GM18499 (cell line): Measurements from ENCODE around the gene GPR78.

Experiments
- ATAC-seq: cut with Tn5 transposase; IDR thresholded peaks from one replicate; pipeline ENCODE4 v1.9.1; 2021; ENCODE audit warnings: moderate number of reproducible peaks; ENCODE audit not compliant: insufficient read depth, unreplicated experiment

The GPR78 gene

DNA sequence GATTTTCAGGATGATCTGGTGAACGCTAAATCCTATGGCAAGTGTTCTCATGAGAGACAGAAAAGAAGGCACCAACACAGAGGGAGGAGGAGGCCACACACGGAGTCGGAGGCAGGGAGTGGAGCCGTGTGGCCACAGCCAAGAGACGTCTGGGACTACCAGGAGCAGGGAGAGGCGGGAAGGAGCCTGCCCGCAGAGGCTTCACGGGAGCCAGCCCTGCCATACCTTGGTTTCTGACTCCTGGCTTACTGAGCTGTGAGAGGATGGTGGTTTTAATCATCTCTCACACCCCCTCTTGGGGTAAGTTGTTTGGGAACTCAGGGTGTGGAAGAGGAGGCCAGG, 33.5 kb upstream of the GPR78 start:
- no peak for ATAC-seq

- ATAC-seq, result no peak
Measured at GRCh38 chr4:8547108-8547911, 32.9 kb upstream of the GPR78 start.

DNA sequence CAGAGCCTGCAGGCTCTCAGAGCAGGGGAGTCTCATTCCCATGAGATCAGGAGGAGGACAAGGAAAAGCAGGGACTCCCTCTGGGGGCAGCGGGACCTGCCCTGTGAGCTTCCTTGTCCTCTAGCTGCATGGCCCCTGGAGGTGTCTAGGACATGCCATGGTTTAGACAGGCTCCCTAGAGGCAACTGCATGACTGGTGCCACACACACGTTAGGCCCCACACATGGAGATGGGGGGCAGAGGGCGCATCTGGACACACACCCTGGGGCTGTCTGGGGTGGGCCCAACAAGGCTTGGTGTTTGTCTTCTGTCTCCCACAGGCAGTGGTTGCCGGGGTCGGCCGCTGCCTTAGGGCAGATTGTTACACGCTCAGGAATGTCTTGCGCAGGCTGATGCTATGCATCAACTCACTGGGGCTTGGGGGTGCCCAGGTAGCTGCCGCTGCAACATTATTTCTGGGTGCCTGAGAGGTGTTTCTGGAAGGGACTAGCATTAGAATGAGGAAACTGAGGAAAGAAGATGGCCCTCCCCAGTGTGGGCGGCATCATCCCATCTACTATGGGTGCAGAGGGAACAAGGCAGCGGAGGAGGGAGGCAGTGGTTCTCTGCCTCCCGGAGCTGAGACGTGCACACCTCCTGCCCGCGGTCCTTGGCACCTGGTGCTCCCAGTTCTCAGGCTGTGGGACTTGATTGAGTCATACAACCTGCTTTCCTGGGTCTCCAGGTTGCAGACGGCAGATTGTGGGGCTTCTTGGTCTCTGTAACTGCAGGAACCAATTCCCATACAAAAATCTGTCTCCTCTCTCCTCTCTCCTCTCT, 32.1 kb upstream of the GPR78 start:
- no peak for ATAC-seq

DNA sequence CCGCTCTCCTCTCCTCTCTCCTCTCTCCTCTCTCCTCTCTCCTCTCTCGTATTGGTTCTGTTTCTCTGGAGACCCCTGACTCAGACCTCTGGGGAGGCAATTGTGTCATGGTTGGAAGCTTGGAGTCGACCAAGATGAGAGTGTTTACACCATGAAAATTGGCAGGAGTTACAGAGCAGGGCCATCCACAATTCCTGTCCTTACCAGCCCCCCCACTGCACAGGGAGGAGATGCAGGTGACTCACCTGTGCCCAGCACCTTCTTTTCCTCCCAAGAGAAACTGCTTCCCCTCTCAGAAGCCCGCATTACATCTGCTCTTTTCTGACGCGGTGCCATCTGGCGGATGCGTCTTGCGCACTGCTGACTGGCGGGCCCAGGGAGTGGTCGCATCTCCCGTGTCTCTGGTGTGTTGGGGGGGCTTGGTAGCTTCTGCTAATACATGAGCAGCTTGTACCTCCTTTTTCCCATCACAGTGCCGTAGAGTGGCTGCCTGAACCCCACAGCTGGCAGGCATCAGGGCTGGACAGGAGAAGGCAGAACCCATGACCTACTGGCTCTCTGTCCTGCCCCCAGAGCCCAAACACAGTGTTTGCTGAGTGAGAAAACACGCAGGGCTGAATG, 31.4 kb upstream of the GPR78 start:
- ATAC-seq, result no peak

- no peak for ATAC-seq
Measured at GRCh38 chr4:8549352-8549931, 30.8 kb upstream of the GPR78 start.

- no peak for ATAC-seq
Measured at GRCh38 chr4:8550691-8551090, 29.5 kb upstream of the GPR78 start.

GRCh38 chr4:8552024-8552423, 28.2 kb upstream of the GPR78 start:
- ATAC-seq, result no peak

DNA sequence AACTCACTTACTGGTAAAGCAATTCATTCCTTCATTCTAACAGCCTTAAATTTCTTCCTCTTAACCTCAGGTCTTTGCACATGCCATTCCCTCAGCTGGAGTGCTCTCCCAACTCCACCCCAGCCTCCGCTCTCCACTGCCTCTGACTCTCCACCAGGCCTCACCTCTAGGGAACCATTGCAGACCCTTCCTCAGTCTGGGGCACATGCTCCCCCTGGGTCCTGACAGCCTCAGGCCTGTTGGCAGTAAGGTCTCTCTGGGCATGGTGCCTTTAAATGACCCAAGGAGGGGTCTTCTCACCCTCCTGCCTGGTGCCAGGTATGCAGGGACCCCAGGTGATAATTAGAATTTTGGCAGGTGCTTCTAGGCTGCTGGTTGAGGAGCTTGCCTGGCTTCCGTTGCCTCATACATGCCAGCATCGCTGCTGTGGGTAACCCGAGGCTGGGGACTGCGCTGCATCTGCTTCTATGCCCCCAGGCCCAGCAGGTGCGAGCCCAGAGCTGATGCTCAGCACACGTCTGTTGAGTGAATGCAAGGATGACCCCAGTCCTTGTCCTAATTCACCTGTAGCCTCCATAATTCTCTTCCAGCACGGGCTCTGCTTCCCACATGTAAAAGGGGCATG, 27.5 kb upstream of the GPR78 start:
- ATAC-seq, result no peak

- no peak for ATAC-seq
Measured at GRCh38 chr4:8553216-8553615, 27.0 kb upstream of the GPR78 start.

GRCh38 chr4:8553991-8554405, 26.2 kb upstream of the GPR78 start:
- no peak for ATAC-seq

- ATAC-seq, result no peak
Measured at GRCh38 chr4:8554555-8555100, 25.6 kb upstream of the GPR78 start.

DNA sequence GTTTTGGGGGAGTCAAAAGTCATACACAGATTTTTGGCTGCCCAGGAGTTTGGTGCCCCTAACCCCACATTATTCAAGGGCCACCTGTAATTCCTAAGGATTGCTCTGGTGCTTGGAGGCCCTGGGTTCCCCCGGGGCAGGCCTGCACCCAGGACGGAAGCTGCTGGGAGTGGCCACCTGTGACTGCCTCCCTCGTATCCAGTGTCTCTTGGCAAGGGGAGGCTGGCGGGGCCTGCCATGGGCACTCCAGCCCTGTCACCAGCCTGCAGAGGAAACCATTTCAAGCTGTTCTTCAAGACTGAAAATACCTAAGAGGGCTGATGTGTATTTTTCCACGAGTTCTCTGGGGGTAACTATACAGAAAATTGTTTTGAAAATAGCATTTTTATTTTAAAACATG, 24.5 kb upstream of the GPR78 start:
- no peak for ATAC-seq

GRCh38 chr4:8556341-8557150, 23.6 kb upstream of the GPR78 start:
- ATAC-seq, result no peak

GRCh38 chr4:8557151-8558076, 22.8 kb upstream of the GPR78 start:
- no peak for ATAC-seq

DNA sequence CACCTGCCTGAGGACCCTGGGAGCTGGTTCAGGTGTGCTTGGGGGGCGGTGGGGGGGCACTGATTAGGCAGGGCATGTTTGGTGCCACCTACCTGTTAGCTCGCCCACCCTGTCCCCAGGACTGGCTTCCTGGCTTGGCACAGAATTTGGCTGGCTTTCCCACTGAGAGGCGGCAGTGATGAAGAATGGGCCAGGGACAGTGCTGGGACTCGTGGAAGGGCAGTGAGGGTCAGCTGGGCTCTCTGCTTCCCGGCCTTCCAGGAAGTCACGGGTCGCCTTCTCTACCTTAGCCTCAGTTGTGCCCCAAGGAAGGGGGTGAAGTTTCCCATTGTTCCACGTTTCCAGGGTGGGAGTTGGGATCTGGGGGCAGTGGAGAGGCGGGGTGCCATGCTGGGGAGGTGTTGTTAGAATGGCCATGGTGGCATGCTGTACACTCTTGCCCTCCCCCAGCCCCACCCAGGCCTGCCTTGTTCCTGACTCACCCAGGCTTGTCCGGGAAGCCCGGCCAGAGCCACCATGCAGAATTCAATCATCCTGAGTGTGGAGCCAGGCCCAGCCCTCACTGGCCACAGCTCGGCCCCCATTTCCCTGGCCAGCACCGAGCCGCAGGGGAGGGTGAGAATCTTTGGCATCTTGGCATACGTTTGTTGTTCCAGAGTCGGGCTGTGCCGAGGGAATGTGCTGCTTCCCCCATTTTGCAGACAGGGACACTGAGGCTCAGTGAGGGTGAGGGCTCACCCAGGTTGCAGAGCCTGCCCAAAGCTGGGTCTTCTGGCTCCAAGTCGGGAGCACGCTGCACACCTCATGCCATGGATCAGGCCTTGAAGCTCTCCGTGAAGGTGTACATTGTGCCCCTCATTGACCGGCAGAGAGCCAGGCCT, 21.9 kb upstream of the GPR78 start:
- no peak for ATAC-seq

DNA sequence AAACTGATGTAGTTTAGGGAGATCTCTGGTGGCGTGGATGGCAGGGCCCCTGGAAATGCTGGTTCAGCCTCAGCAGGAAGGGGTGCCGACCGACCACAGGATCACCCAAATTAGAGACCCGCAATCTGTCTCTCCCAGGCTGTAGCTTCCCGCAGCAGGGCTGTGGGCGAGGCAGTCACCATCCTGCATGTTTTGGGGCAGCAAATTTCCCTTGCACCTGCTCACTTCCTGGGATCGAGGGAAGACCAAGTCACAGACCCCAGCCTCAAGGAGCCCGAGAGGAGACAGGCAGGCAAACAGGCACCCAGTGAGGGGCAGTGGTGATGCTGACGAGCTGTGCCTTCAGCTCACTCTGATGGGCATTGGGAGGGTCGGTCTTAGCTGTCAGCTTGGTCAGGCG, 21.2 kb upstream of the GPR78 start:
- ATAC-seq, result no peak

GRCh38 chr4:8559524-8560264, 20.5 kb upstream of the GPR78 start:
- ATAC-seq, result no peak
